GM19193 (cell line): Measurements from ENCODE around the gene SLFN5.

Source experiments
- POLR2A ChIP-seq: IDR thresholded peaks from 4 replicates; pipeline ENCODE4 v1.6.1; 2011; ENCODE audit not compliant: insufficient read depth, insufficient read length; ENCODE audit errors: extremely low read depth

The SLFN5 gene

GRCh38 chr17:35265566-35266141 lies 22.8 kb downstream of the SLFN5 start:
- no peak for TF ChIP-seq POLR2A

GRCh38 chr17:35283767-35284166 lies 40.9 kb downstream of the SLFN5 start:
- TF ChIP-seq POLR2A, result no peak

GRCh38 chr17:35284955-35285354 lies 42.1 kb downstream of the SLFN5 start:
- TF ChIP-seq POLR2A, result no peak

GRCh38 chr17:35286120-35286781 lies 43.4 kb downstream of the SLFN5 start:
- TF ChIP-seq POLR2A, result no peak

- TF ChIP-seq POLR2A, result no peak
These were observed 44.5 kb downstream of the SLFN5 start for GRCh38 chr17:35287286-35287811.

GRCh38 chr17:35289222-35289621 lies 46.4 kb downstream of the SLFN5 start:
- no peak for TF ChIP-seq POLR2A

- no peak for TF ChIP-seq POLR2A
These were observed 48.9 kb downstream of the SLFN5 start for GRCh38 chr17:35291802-35292201.

GRCh38 chr17:35293151-35293847 lies 50.4 kb downstream of the SLFN5 start:
- TF ChIP-seq POLR2A, result no peak

- TF ChIP-seq POLR2A, result no peak
These were observed 51.9 kb downstream of the SLFN5 start for GRCh38 chr17:35294756-35295155.

- TF ChIP-seq POLR2A, result no peak
These were observed 52.8 kb downstream of the SLFN5 start for GRCh38 chr17:35295686-35296085.

- TF ChIP-seq POLR2A, result no peak
These were observed 54.8 kb downstream of the SLFN5 start for GRCh38 chr17:35297666-35298065.

GRCh38 chr17:35298639-35299038 lies 55.8 kb downstream of the SLFN5 start:
- no peak for TF ChIP-seq POLR2A

GRCh38 chr17:35299135-35299534 lies 56.3 kb downstream of the SLFN5 start:
- TF ChIP-seq POLR2A, result no peak

GRCh38 chr17:35312346-35312745 lies 69.5 kb downstream of the SLFN5 start:
- no peak for TF ChIP-seq POLR2A

GRCh38 chr17:35312790-35313711 lies 70.2 kb downstream of the SLFN5 start:
- no peak for TF ChIP-seq POLR2A
